B cell (primary cell): ENCODE results near the gene NHERF2. TPM values are rescaled to one million over a fixed set of nuclear protein-coding genes. Genes with fewer than 3 reads are reported as not detected.

Source experiments
- ATAC-seq: fragments of 200-7000 bp; cut with Tn5 transposase; one replicate; pipeline ENCODE4 v1.10.0; 2021; ENCODE audit warnings: low read depth, mild to moderate bottlenecking, moderate number of reproducible peaks, moderate library complexity
- CTCF ChIA-PET: fragments of 350-600 bp; sonication (Branson Sonifier 250); formaldehyde crosslinking; loops from one replicate; lab custom pipeline; 2021; ENCODE audit warnings: antibody characterized with exemption, inconsistent platforms; lab: Charles Lee
- POLR2A ChIA-PET: fragments of 350-600 bp; sonication (Branson Sonifier 250); formaldehyde crosslinking; loops from one replicate; lab custom pipeline; 2021; ENCODE audit warnings: antibody characterized with exemption; lab: Charles Lee
- DNase-seq: peaks from one replicate; pipeline ENCODE4 v3.0.0; 2013
- H2AFZ ChIP-seq: 2 replicates; pipeline ENCODE4 v1.6.1; 2012; ENCODE audit warnings: mild to moderate bottlenecking, low read depth, low read length; ENCODE audit not compliant: insufficient read depth, poor library complexity, severe bottlenecking
- H3K27ac ChIP-seq, 2 donors: 1 replicate in 1 of 2; 2 replicates in 1 of 2; pipeline ENCODE4 v1.5.1; 2012 to 2013; ENCODE audit warnings: low read length in 2 of 2, mild to moderate bottlenecking in 2 of 2, moderate library complexity in 1 of 2
- H3K27me3 ChIP-seq, 4 experiments: fragments of 200-600 bp in 1 of 4; sonication (generic) in 1 of 4; replicated peaks in 1 of 4; 1 replicate in 2 of 4; 2 replicates in 2 of 4; pipeline versions ENCODE4 v1.6.1 to v1.7.0; 2013 to 2016; ENCODE audit warnings: low read length in 3 of 4, mild to moderate bottlenecking in 2 of 4, mixed read lengths in 1 of 4, moderate library complexity in 1 of 4; ENCODE audit not compliant: insufficient read depth in 4 of 4, control insufficient read depth in 3 of 4; ENCODE audit errors: control extremely low read depth in 1 of 4
- H3K36me3 ChIP-seq, 2 experiments: replicated peaks in 1 of 2; 1 replicate in 1 of 2; 2 replicates in 1 of 2; pipeline versions ENCODE4 v1.6.1 to v1.7.1; 2013; ENCODE audit warnings: low read length in 1 of 2; ENCODE audit not compliant: insufficient read depth in 2 of 2, control insufficient read depth in 1 of 2; ENCODE audit errors: control extremely low read depth in 1 of 2, extremely low read depth in 1 of 2
- H3K4me1 ChIP-seq, 2 donors: fragments of 200-600 bp in 1 of 2; sonication (generic) in 1 of 2; 1 replicate in 1 of 2; 2 replicates in 1 of 2; pipeline versions ENCODE4 v1.5.1 to v1.6.1; 2013 to 2017; ENCODE audit warnings: low read length in 2 of 2; ENCODE audit not compliant: control insufficient read depth in 2 of 2, insufficient read depth in 2 of 2
- H3K4me2 ChIP-seq: replicated peaks from 2 replicates; pipeline ENCODE3; 2012; ENCODE audit warnings: mild to moderate bottlenecking, low read depth, low read length; ENCODE audit not compliant: poor library complexity, severe bottlenecking
- H3K4me3 ChIP-seq, 5 experiments: fragments of 200-600 bp in 1 of 5; sonication (generic) in 1 of 5; 1 replicate in 3 of 5; 2 replicates in 2 of 5; pipeline versions ENCODE4 v1.5.1 to v1.7.0; 2011 to 2016; ENCODE audit warnings: low read length in 4 of 5, mild to moderate bottlenecking in 4 of 5, low read depth in 2 of 5, control low read depth in 1 of 5, moderate library complexity in 1 of 5; ENCODE audit not compliant: insufficient read depth in 1 of 5; ENCODE audit errors: control extremely low read depth in 1 of 5, extremely low read depth in 1 of 5
- H3K79me2 ChIP-seq: fragments of 200-600 bp; sonication (generic); one replicate; pipeline ENCODE4 v1.6.0; 2016; ENCODE audit warnings: low read length; ENCODE audit not compliant: control insufficient read depth, insufficient read depth
- H3K9ac ChIP-seq: fragments of 200-600 bp; sonication (generic); 2 replicates; pipeline ENCODE4 v1.6.1; 2017; ENCODE audit warnings: mild to moderate bottlenecking, low read length, moderate library complexity
- H3K9me3 ChIP-seq, 3 donors: one replicate each; pipeline versions ENCODE4 v1.6.1 to v1.7.1; 2013; ENCODE audit warnings: low read length in 2 of 3; ENCODE audit not compliant: control insufficient read depth in 2 of 3, insufficient read depth in 1 of 3; ENCODE audit errors: control extremely low read depth in 1 of 3
- H4K20me1 ChIP-seq: 2 replicates; pipeline ENCODE4 v1.6.0; 2012; ENCODE audit warnings: mild to moderate bottlenecking, low read length; ENCODE audit not compliant: insufficient read depth, control insufficient read depth, poor library complexity, severe bottlenecking
- H3K27ac Mint-ChIP-seq: one replicate; pipeline ENCODE4 v1.8.0; 2021; ENCODE audit warnings: mixed read lengths
- H3K27me3 Mint-ChIP-seq: one replicate; pipeline ENCODE4 v1.8.0; 2021; ENCODE audit warnings: mixed read lengths
- H3K4me1 Mint-ChIP-seq: one replicate; pipeline ENCODE4 v1.8.0; 2021; ENCODE audit warnings: mixed read lengths
- H3K4me3 Mint-ChIP-seq: one replicate; pipeline ENCODE4 v1.8.0; 2021; ENCODE audit warnings: mixed read lengths
- H3K9me3 Mint-ChIP-seq: one replicate; pipeline ENCODE4 v1.8.0; 2022; ENCODE audit warnings: mixed read lengths; ENCODE audit not compliant: insufficient read depth
- CTCF ChIP-seq: fragments of 200-600 bp; IDR thresholded peaks from one replicate; pipeline ENCODE4 v1.8.0; 2022; ENCODE audit warnings: antibody characterized with exemption, mild to moderate bottlenecking
- EZH2 ChIP-seq: IDR thresholded peaks from 2 replicates; pipeline ENCODE4 v1.6.1; 2012; ENCODE audit warnings: borderline replicate concordance, low read depth, mild to moderate bottlenecking, moderate library complexity, low read length; ENCODE audit not compliant: insufficient read depth, poor library complexity, severe bottlenecking
- whole genome bisulfite sequencing: methylation state at CpG from one replicate; pipeline ENCODE4 v1.1.5; 2013; ENCODE audit warnings: missing lambda C conversion rate; ENCODE audit not compliant: insufficient coverage; 5-methylcytosine and 5-hydroxymethylcytosine counted together
- intact Hi-C: fragments of 100-400 bp; cut with micrococcal nuclease; formaldehyde crosslinking; loops from one replicate; pipeline ENCODE4 v1.10.0; 2022
- polyA plus RNA-seq: library from polyadenylated mRNA; depleted of rRNA; stranded (reverse); fragments of >200 nt; gene quantifications from 2 replicates; pipeline ENCODE4 v1.2.3, GENCODE V29; 2012
- total RNA-seq, 2 donors: library from RNA; stranded (reverse); fragments of 120-200 nt in 1 of 2; gene quantifications; 1 replicate in 1 of 2; 2 replicates in 1 of 2; pipeline versions ENCODE4 v1.2.3 to v1.2.4, GENCODE V29; 2013 to 2022

Gene NHERF2
- total and polyA plus RNA-seq, 2 donors (not counting 1 experiment from before 2014, with no cell fraction given), result 1.8 to 2.2 TPM

- no peak for TF ChIP-seq CTCF
- no peak for TF ChIP-seq EZH2
- intact Hi-C loops, result no loop called here
- peaks cover 3% of the 10 kb centered on the region for H3K27me3 Mint-ChIP-seq
- Histone ChIP-seq H2AFZ (no peak overlapping the region), H3K9ac (no peak overlapping the region), H4K20me1 (peaks cover 7% of the 10 kb centered on the region), H3K79me2 (peaks cover 15% of the 10 kb centered on the region), H3K4me1 (peaks cover 13 to 16% of the 10 kb centered on the region in 2 donors), H3K9me3 (no peaks in the 10 kb centered on the region), H3K4me2 (no peak overlapping the region), H3K4me3 (no peak overlapping the region), H3K27ac (no peak overlapping the region), H3K27me3 (peaks cover 0 to 7% (median 0%) of the 10 kb centered on the region in 4 experiments), H3K36me3 (no peaks in the 10 kb centered on the region)
- WGBS, result 95% methylated on average over 13 of the region's 15 CpGs
- H3K9me3 Mint-ChIP-seq, result no peaks in the 10 kb centered on the region
- no peak for ATAC-seq
- H3K4me3 Mint-ChIP-seq, result no peak overlapping the region
- CTCF ChIA-PET, result interaction anchor here (1.2 to 2.8 kb wide), 2 partner anchors 9 kb away, joined by 3 to 10 read pairs; no protein-coding TSS in a partner anchor
- peaks cover 10% of the 10 kb centered on the region for H3K4me1 Mint-ChIP-seq
- POLR2A ChIA-PET, result no interaction called here
- DNase-seq, result no peak
- no peak overlapping the region for H3K27ac Mint-ChIP-seq
Observed at GRCh38 chr16:2013527-2013926, 13.2 kb upstream of the NHERF2 start.

- TF ChIP-seq EZH2 (no peak), CTCF (no peak)
- Histone ChIP-seq H4K20me1 (no peaks in the 10 kb centered on the region), H3K79me2 (peaks cover 3% of the 10 kb centered on the region), H3K9me3 (no peaks in the 10 kb centered on the region), H3K27me3 (peaks cover 0 to 21% (median 6%) of the 10 kb centered on the region in 4 experiments), H3K27ac (no peak overlapping the region), H3K4me2 (no peak overlapping the region), H3K4me1 (peaks cover 12 to 15% of the 10 kb centered on the region in 2 donors), H3K9ac (no peak overlapping the region), H2AFZ (no peak overlapping the region), H3K4me3 (no peak overlapping the region), H3K36me3 (no peaks in the 10 kb centered on the region)
- no peak overlapping the region for H3K27ac Mint-ChIP-seq
- ChIA-PET POLR2A (no interaction called here), CTCF (interaction anchor here (0.6 kb wide), 1 partner anchor 139 kb away, joined by 3 read pairs; no protein-coding TSS in a partner anchor)
- peaks cover 1% of the 10 kb centered on the region for H3K4me1 Mint-ChIP-seq
- 92% methylated on average over 18 of the region's 24 CpGs for WGBS
- ATAC-seq, result no peak
- no peak for DNase-seq
- intact Hi-C loops, result no loop called here
- H3K9me3 Mint-ChIP-seq, result no peaks in the 10 kb centered on the region
- peaks cover 11% of the 10 kb centered on the region for H3K27me3 Mint-ChIP-seq
- no peak overlapping the region for H3K4me3 Mint-ChIP-seq
Observed at GRCh38 chr16:2015117-2015946, 11.4 kb upstream of the NHERF2 start.
